OCI-LY7 (cell line): Measurements from ENCODE around the gene BRINP2.

Experiments used
- EZH2phosphoT487 ChIP-seq: fragments of 200-600 bp; sonication (generic); IDR thresholded peaks from 2 replicates; pipeline ENCODE4 v1.6.1; 2018; ENCODE audit warnings: low read depth, borderline replicate concordance, mild to moderate bottlenecking, mixed run types, antibody characterized with exemption, low read length, moderate library complexity, mixed read lengths
- TF ChIP-seq, protein P1 (sequence below): fragments of 200-600 bp; sonication (generic); conservative IDR thresholded peaks from 2 replicates; pipeline ENCODE4 v1.5.1; 2014; ENCODE audit warnings: mild to moderate bottlenecking, antibody characterized with exemption, low read length, moderate library complexity, mixed read lengths

DNA sequence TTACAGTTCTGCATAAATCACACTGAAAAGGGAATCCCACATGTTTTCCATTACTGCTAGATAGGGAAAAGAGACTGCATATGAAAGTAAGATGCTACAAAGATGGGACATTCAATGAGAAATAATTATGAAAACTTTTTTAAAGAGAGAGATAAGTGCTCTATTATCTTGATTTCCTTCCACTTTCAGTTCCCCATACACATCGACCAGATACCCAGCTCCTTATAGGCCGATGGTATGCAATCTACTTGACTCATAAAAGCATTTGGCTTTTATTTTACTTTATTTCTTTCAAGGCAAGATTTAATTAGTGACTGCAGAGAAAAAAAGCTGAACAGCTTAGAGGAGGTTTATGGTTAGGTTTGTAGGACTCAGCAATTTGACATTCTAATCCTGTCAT is 13.1 kb downstream of the BRINP2 start:
- TF ChIP-seq, protein P1, sequence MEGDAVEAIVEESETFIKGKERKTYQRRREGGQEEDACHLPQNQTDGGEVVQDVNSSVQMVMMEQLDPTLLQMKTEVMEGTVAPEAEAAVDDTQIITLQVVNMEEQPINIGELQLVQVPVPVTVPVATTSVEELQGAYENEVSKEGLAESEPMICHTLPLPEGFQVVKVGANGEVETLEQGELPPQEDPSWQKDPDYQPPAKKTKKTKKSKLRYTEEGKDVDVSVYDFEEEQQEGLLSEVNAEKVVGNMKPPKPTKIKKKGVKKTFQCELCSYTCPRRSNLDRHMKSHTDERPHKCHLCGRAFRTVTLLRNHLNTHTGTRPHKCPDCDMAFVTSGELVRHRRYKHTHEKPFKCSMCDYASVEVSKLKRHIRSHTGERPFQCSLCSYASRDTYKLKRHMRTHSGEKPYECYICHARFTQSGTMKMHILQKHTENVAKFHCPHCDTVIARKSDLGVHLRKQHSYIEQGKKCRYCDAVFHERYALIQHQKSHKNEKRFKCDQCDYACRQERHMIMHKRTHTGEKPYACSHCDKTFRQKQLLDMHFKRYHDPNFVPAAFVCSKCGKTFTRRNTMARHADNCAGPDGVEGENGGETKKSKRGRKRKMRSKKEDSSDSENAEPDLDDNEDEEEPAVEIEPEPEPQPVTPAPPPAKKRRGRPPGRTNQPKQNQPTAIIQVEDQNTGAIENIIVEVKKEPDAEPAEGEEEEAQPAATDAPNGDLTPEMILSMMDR: no peak
- no peak for TF ChIP-seq EZH2phosphoT487
